Right atrium auricular region (tissue), 2 donors: Measurements from ENCODE around the gene ATG2A. TPM values are rescaled to one million over a fixed set of nuclear protein-coding genes. Genes with fewer than 3 reads are reported as not detected.

Experiments used
- DNase-seq: peaks from one replicate; pipeline ENCODE4 v3.0.0-alpha.2; 2019; ENCODE audit warnings: low spot score
- H3K27ac ChIP-seq, 2 donors: fragments of 200-600 bp; sonication (generic); 1 replicate in 1 of 2; 2 replicates in 1 of 2; pipeline ENCODE4 v1.5.1; 2016 to 2019
- H3K27me3 ChIP-seq, 2 donors: fragments of 200-600 bp; sonication (generic); one replicate each; pipeline versions ENCODE4 v1.5.1 to v1.6.0; 2017 to 2019
- H3K36me3 ChIP-seq: fragments of 200-600 bp; sonication (generic); one replicate; pipeline ENCODE4 v1.5.1; 2016
- H3K4me1 ChIP-seq, 2 donors: fragments of 200-600 bp; sonication (generic); one replicate each; pipeline versions ENCODE4 v1.5.1 to v1.6.0; 2017 to 2019
- H3K4me3 ChIP-seq, 2 donors: fragments of 200-600 bp; sonication (generic); 1 replicate in 1 of 2; 2 replicates in 1 of 2; pipeline ENCODE4 v1.5.1; 2017 to 2019; ENCODE audit warnings: mild to moderate bottlenecking in 1 of 2, moderate library complexity in 1 of 2
- H3K9me3 ChIP-seq, 2 donors: fragments of 200-600 bp; sonication (generic); one replicate each; pipeline ENCODE4 v1.5.1; 2019
- CTCF ChIP-seq, 2 donors: fragments of 200-600 bp; sonication (generic); IDR thresholded peaks; one replicate each; pipeline ENCODE4 v1.5.1; 2019; ENCODE audit warnings: antibody characterized with exemption in 2 of 2
- total RNA-seq, 2 donors: library from RNA; depleted of rRNA; stranded (reverse); fragments of >200 nt; gene quantifications; one replicate each; pipeline ENCODE4 v1.1.0, GENCODE V29; 2016

Gene ATG2A
- total RNA-seq, 2 donors from 2014 or later: 16.0 to 24.1 TPM

- no peaks in the 10 kb centered on the region for H3K27me3 ChIP-seq
- peaks cover 9% of the 10 kb centered on the region for H3K36me3 ChIP-seq
- peak overlapping the region in 1 of 2 donors; percentile 27 for H3K27ac ChIP-seq
- TF ChIP-seq CTCF (IDR thresholded peaks at IDR 0.05): no peak
- H3K4me3 ChIP-seq: no peak overlapping the region
- no peaks in the 10 kb centered on the region for H3K9me3 ChIP-seq
- no peak for DNase-seq
- peaks cover 0 to 43% of the 10 kb centered on the region in 2 donors for H3K4me1 ChIP-seq
These were observed 24.6 kb downstream of the ATG2A start for GRCh38 chr11:64892411-64892831.

- Histone ChIP-seq H3K27me3 (no peaks in the 10 kb centered on the region), H3K27ac (no peak overlapping the region), H3K36me3 (peaks cover 5% of the 10 kb centered on the region), H3K4me3 (no peak overlapping the region), H3K4me1 (peaks cover 0 to 45% of the 10 kb centered on the region in 2 donors), H3K9me3 (no peaks in the 10 kb centered on the region)
- no peak for DNase-seq
- no peak for TF ChIP-seq CTCF (IDR thresholded peaks at IDR 0.05)
These were observed 25.1 kb downstream of the ATG2A start for GRCh38 chr11:64891880-64892279.

- TF ChIP-seq CTCF (IDR thresholded peaks at IDR 0.05): no peak
- no peak overlapping the region for H3K27ac ChIP-seq
These were observed 25.7 kb downstream of the ATG2A start for GRCh38 chr11:64891215-64891848.

GRCh38 chr11:64890522-64890939, 26.5 kb downstream of the ATG2A start:
- Histone ChIP-seq H3K27me3 (no peaks in the 10 kb centered on the region), H3K4me3 (no peak overlapping the region), H3K9me3 (no peaks in the 10 kb centered on the region), H3K27ac (no peak overlapping the region), H3K4me1 (peaks cover 0 to 45% of the 10 kb centered on the region in 2 donors), H3K36me3 (peaks cover 5% of the 10 kb centered on the region)
- no peak for TF ChIP-seq CTCF (IDR thresholded peaks at IDR 0.05)
- DNase-seq: no peak

More at GRCh38 chr11:64891215-64891848, 25.7 kb downstream of the ATG2A start:
- DNase-seq: no peak
- Histone ChIP-seq H3K36me3 (peaks cover 5% of the 10 kb centered on the region), H3K9me3 (no peaks in the 10 kb centered on the region), H3K4me1 (peaks cover 0 to 45% of the 10 kb centered on the region in 2 donors), H3K4me3 (no peak overlapping the region), H3K27me3 (no peaks in the 10 kb centered on the region)

- Histone ChIP-seq H3K4me1 (peaks cover 0 to 38% of the 10 kb centered on the region in 2 donors), H3K9me3 (no peaks in the 10 kb centered on the region), H3K27me3 (no peaks in the 10 kb centered on the region), H3K4me3 (no peak overlapping the region), H3K27ac (no peak overlapping the region), H3K36me3 (no peaks in the 10 kb centered on the region)
- no peak for DNase-seq
- no peak for TF ChIP-seq CTCF (IDR thresholded peaks at IDR 0.05)
These were observed 28.1 kb downstream of the ATG2A start for GRCh38 chr11:64888729-64889511.
